ENCODE results near the gene MISP3.

- TF ChIP-seq POLR2AphosphoS5 (IDR thresholded peaks at IDR 0.05) (peak in 2 of 3 donors; percentile 21 to 50), POLR2A (IDR thresholded peaks at IDR 0.05) (no peak)
- TF ChIP-seq, protein P1, sequence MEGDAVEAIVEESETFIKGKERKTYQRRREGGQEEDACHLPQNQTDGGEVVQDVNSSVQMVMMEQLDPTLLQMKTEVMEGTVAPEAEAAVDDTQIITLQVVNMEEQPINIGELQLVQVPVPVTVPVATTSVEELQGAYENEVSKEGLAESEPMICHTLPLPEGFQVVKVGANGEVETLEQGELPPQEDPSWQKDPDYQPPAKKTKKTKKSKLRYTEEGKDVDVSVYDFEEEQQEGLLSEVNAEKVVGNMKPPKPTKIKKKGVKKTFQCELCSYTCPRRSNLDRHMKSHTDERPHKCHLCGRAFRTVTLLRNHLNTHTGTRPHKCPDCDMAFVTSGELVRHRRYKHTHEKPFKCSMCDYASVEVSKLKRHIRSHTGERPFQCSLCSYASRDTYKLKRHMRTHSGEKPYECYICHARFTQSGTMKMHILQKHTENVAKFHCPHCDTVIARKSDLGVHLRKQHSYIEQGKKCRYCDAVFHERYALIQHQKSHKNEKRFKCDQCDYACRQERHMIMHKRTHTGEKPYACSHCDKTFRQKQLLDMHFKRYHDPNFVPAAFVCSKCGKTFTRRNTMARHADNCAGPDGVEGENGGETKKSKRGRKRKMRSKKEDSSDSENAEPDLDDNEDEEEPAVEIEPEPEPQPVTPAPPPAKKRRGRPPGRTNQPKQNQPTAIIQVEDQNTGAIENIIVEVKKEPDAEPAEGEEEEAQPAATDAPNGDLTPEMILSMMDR (IDR thresholded peaks at IDR 0.05 in 8 of 11, conservative IDR thresholded peaks at IDR 0.05 in 3 of 11) = peak in 1 of 11 experiments; percentile 17
Observed at GRCh38 chr19:14097532-14098151, 25.1 kb downstream of the MISP3 start.

All from spleen (tissue), 7 donors.